HG02763 (cell line): ENCODE data around the gene TMEM258.

Experiments
- ATAC-seq: cut with Tn5 transposase; IDR thresholded peaks from one replicate; pipeline ENCODE4 v1.9.1; 2021; ENCODE audit warnings: mild to moderate bottlenecking, moderate library complexity; ENCODE audit not compliant: unreplicated experiment

TMEM258 gene

GRCh38 chr11:61797263-61797944 lies 5.0 kb upstream of the TMEM258 start:
- ATAC-seq, result no peak

DNA sequence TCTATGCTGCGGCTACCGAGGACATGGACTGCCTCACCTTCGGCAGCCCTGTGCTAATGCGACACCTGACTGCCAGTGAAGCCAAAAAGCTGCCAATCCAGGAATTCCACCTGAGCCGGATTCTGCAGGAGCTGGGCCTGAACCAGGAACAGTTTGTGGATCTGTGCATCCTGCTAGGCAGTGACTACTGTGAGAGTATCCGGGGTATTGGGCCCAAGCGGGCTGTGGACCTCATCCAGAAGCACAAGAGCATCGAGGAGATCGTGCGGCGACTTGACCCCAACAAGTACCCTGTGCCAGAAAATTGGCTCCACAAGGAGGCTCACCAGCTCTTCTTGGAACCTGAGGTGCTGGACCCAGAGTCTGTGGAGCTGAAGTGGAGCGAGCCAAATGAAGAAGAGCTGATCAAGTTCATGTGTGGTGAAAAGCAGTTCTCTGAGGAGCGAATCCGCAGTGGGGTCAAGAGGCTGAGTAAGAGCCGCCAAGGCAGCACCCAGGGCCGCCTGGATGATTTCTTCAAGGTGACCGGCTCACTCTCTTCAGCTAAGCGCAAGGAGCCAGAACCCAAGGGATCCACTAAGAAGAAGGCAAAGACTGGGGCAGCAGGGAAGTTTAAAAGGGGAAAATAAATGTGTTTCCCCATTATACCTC lies 3.6 kb upstream of the TMEM258 start:
- no peak for ATAC-seq

DNA sequence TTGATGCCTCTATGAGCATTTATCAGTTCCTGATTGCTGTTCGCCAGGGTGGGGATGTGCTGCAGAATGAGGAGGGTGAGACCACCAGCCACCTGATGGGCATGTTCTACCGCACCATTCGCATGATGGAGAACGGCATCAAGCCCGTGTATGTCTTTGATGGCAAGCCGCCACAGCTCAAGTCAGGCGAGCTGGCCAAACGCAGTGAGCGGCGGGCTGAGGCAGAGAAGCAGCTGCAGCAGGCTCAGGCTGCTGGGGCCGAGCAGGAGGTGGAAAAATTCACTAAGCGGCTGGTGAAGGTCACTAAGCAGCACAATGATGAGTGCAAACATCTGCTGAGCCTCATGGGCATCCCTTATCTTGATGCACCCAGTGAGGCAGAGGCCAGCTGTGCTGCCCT lies 3.1 kb upstream of the TMEM258 start:
- ATAC-seq, result no peak

DNA sequence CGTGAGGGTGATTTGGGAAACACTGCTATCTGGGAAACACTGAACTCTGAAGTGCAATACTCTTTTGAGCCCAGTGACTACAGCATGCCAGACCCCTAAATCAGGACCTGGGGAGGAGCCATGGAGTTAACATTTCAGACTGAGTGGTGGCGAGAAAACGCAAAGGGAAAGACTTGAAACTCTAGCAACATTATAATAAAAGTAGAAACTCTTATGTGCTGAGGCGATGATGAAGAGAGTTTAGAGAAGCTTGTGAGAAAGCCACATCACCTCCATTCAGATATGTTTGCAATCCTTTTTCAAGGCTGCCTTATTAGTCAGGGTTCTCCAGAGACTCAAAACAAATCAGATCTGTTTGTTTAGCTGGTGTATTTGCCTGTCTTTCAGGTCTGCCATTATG lies 2.2 kb upstream of the TMEM258 start:
- no peak for ATAC-seq

DNA sequence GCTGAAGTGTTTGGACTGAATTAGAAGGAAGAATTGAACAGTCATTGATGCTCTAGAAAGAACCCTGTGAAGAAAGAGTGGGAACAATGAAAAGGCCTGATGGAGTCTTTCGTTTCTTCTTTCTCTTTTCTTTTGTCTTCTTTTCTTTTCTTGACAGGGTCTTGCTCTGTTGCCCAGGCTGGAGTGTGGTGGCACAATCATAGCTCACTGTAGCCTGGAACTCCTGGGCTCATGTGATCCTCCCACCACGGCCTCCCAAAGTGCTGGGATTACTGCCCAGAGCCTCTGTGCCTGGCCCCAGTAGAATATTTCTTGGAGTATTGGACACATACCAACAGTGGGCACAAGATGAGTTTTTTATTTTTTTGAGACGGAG lies 1.4 kb upstream of the TMEM258 start:
- no peak for ATAC-seq

DNA sequence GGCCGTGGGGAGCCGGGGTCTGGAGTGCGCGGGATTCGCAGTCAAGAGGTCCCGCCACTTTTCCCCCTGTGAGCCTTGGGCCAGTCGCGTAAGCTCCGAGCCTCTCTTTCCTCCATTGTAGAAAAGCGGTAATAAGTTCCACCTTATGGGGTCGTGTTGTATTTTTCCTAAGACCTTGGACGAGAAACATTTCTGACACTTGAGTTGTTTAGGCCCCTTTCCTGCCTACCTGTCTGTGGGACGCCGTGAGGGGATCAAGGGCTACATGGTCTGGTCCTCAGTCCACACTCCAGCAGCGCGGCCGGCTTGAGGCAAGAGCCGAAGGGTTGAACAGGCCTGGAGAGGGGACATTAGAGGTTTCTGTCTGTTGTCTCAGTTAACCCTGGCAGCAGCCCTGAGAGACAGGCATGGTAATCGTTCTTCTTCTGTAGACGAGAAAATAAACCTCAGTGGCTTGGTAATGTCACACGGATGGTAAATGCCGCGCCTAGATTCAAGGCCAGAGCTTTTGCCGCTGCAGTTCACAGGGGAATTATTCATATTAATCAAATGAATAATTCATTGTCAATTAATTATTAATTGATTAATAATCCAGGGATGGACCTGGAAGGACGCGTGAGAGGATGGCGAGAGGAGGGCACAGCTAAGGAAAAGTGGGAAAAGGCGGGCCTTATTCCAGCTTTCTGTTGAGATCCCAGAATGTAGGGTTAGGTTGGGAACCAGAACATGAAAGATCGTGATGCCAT lies 857 bp upstream of the TMEM258 start:
- no peak for ATAC-seq

DNA sequence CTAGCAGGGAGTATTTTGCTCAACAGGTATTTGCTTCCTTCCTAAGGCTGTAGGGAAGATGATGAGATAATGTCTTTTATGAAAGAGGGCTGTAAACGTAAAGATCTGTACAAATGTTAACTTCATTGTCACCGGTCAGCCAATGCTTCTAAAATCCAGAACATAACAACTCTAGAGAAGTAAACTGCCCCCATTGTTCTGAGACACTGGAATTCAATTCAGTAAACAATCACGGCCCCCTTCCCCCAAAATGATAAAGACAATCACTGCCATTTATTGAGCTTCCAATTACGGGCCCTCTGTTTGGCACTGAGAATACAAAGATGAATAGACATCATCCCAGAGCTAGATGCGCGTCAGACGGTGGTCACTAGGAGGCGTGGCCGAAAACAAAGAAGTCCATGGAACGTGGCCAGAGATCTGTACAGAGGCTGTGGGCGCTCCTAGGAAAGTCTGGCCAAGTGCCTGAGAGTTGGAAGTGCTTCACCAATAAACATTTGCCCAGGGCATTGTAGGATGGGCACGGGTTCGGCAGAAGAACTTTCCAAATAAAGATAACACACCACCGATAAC lies 576 bp downstream of the TMEM258 start:
- ATAC-seq, result peak; percentile 6

- no peak for ATAC-seq
These were observed 4.4 kb downstream of the TMEM258 start for GRCh38 chr11:61787928-61788491.

- ATAC-seq, result no peak
These were observed 6.5 kb downstream of the TMEM258 start for GRCh38 chr11:61785837-61786402.

DNA sequence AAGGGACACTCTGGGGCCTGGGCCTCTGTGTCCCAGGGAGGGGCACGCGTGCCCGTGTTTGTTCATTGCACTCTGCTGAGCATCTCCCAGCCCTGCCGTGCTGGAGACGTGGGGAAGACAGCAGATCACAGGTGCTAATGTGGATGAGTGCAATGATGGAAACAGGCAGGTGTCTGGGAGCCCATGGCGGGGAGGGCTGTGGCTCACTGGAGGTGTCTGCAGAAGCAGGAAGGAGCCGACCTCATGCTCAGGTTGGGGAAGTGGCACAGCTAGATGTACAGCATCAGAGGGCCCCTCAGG lies 7.9 kb downstream of the TMEM258 start:
- no peak for ATAC-seq

- no peak for ATAC-seq
These were observed 8.5 kb downstream of the TMEM258 start for GRCh38 chr11:61783717-61784505.

DNA sequence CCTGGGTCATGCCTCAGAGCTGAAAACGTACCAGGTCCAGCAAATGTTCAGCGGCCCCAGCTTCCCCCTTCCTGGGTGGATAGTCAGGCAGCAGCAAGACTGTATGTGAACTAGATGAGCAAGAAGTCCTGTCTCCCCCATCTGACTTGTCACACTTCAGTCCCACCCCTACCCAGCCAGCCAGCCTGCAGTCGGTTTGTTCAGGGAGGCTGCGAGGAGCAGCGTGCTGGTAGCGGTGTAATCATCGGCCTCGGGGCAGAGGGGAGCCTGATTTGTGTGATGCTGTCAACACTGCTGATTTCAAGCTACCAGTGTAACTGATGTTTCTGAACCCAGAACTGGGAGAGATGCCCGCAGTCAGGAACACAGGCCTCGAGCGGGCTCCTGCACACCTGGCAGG lies 9.6 kb downstream of the TMEM258 start:
- ATAC-seq, result no peak

GRCh38 chr11:61782299-61782698 lies 10.1 kb downstream of the TMEM258 start:
- no peak for ATAC-seq

- ATAC-seq, result no peak
These were observed 10.8 kb downstream of the TMEM258 start for GRCh38 chr11:61781585-61781984.

GRCh38 chr11:61780581-61781162 lies 11.7 kb downstream of the TMEM258 start:
- no peak for ATAC-seq

DNA sequence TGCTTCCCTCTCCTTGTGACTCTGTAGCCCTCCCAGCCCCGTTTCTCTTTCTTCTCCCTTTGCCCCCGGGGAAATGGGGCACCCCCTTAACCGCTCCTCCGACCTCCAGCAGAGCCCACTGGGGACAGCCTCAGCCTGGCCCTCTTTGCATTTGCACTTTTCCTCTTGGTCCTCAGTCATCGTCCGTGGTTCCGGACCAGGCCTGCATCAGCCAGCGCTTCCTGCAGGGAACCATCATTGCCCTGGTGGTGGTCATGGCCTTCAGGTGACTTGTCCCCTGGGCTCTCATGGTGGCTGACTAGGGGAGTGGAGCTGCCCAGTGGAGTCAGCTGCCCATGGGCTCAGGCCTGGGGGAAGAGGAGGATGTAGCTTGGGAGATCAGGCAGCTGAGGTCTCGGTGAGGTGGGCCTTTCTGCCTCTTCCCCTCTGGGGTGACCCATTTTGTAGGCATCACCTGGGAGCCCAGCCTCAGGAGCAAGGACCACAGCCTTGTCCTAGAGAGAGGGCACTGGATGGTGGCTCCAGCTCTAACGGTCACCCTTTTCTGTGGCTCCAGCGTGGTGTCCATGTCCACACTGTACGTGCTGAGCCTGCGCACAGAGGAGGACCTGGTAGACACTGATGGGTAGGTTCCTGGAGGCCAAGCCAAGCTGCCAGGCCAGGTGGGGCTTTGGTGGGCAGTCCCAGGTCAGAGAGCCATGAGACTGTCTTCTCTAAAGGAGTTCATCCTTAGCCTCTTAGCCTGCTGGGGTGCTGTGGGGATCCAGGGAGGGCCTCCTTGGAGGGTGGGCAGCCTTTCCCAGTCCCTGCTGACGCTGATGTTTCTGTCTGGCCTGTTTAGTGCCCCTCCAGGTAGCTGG lies 12.5 kb downstream of the TMEM258 start:
- ATAC-seq, result no peak

GRCh38 chr11:61778920-61779650 lies 13.3 kb downstream of the TMEM258 start:
- ATAC-seq, result no peak

GRCh38 chr11:61778357-61778886 lies 14.0 kb downstream of the TMEM258 start:
- no peak for ATAC-seq
